ENCODE data around the gene FOXO1.

DNA sequence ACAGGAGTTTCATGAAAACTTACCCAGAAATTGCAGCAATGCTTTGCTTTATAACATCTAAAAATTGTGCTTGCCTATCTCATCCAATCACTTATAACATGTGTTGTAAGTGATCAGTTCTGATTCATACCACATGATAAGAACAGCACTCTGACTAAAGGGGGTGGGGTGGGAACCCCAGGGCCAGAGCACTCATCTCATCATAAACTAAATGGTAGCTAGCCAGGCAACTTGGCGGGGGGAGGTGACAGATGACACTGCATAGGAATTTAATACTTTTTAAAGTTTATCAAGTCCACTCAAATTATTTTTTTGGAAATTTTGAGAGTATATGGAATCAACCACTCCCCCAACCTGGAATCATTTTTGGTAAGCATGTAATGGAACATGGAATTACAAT lies 42.1 kb downstream of the FOXO1 start:
- TF ChIP-seq KAT7 (CRISPR knock-in tag; IDR thresholded peaks at IDR 0.05; ENCODE audit: borderline replicate concordance) (no peak), ZKSCAN1 (IDR thresholded peaks at IDR 0.05; ENCODE audit: low read depth, low read length) (no peak), ELF4 (CRISPR knock-in tag; IDR thresholded peaks at IDR 0.05) (no peak), HDAC6 (IDR thresholded peaks at IDR 0.05; ENCODE audit: low read depth, low read length) (no peak), PTRF (tag; IDR thresholded peaks at IDR 0.05) (no peak), SRF (CRISPR knock-in tag; IDR thresholded peaks at IDR 0.05) (no peak), POLR2AphosphoS5 (IDR thresholded peaks at IDR 0.05; ENCODE audit: control insufficient read depth, insufficient read depth, low read depth, low read length) (no peak), NCOA2 (IDR thresholded peaks at IDR 0.05; ENCODE audit: partially characterized antibody in 2 of 2) (no peak), JUND (IDR thresholded peaks at IDR 0.05; ENCODE audit: borderline replicate concordance, low read depth, low read length) (no peak), JUND (tag; IDR thresholded peaks at IDR 0.05; ENCODE audit: borderline replicate concordance, low read depth, low read length) (no peak), ZC3H8 (IDR thresholded peaks at IDR 0.05) (no peak), SP2 (IDR thresholded peaks at IDR 0.05; ENCODE audit: extremely low read depth, low read depth, low read length, poor library complexity, severe bottlenecking) (no peak)
- TF ChIP-seq, protein P1, sequence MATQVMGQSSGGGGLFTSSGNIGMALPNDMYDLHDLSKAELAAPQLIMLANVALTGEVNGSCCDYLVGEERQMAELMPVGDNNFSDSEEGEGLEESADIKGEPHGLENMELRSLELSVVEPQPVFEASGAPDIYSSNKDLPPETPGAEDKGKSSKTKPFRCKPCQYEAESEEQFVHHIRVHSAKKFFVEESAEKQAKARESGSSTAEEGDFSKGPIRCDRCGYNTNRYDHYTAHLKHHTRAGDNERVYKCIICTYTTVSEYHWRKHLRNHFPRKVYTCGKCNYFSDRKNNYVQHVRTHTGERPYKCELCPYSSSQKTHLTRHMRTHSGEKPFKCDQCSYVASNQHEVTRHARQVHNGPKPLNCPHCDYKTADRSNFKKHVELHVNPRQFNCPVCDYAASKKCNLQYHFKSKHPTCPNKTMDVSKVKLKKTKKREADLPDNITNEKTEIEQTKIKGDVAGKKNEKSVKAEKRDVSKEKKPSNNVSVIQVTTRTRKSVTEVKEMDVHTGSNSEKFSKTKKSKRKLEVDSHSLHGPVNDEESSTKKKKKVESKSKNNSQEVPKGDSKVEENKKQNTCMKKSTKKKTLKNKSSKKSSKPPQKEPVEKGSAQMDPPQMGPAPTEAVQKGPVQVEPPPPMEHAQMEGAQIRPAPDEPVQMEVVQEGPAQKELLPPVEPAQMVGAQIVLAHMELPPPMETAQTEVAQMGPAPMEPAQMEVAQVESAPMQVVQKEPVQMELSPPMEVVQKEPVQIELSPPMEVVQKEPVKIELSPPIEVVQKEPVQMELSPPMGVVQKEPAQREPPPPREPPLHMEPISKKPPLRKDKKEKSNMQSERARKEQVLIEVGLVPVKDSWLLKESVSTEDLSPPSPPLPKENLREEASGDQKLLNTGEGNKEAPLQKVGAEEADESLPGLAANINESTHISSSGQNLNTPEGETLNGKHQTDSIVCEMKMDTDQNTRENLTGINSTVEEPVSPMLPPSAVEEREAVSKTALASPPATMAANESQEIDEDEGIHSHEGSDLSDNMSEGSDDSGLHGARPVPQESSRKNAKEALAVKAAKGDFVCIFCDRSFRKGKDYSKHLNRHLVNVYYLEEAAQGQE (IDR thresholded peaks at IDR 0.05; ENCODE audit: borderline replicate concordance): no peak
- TF ChIP-seq, protein P1 (CRISPR knock-in tag; IDR thresholded peaks at IDR 0.05; ENCODE audit: low read depth): no peak
- TF ChIP-seq, protein P2, sequence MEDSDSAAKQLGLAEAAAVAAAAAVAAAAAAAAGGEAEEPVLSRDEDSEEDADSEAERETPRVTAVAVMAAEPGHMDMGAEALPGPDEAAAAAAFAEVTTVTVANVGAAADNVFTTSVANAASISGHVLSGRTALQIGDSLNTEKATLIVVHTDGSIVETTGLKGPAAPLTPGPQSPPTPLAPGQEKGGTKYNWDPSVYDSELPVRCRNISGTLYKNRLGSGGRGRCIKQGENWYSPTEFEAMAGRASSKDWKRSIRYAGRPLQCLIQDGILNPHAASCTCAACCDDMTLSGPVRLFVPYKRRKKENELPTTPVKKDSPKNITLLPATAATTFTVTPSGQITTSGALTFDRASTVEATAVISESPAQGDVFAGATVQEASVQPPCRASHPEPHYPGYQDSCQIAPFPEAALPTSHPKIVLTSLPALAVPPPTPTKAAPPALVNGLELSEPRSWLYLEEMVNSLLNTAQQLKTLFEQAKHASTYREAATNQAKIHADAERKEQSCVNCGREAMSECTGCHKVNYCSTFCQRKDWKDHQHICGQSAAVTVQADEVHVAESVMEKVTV (CRISPR knock-in tag; IDR thresholded peaks at IDR 0.05): no peak
- TF ChIP-seq, protein P3, sequence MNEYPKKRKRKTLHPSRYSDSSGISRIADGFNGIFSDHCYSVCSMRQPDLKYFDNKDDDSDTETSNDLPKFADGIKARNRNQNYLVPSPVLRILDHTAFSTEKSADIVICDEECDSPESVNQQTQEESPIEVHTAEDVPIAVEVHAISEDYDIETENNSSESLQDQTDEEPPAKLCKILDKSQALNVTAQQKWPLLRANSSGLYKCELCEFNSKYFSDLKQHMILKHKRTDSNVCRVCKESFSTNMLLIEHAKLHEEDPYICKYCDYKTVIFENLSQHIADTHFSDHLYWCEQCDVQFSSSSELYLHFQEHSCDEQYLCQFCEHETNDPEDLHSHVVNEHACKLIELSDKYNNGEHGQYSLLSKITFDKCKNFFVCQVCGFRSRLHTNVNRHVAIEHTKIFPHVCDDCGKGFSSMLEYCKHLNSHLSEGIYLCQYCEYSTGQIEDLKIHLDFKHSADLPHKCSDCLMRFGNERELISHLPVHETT (CRISPR knock-in tag; conservative IDR thresholded peaks at IDR 0.05 in 1 of 2, IDR thresholded peaks at IDR 0.05 in 1 of 2): no peak
